HEK293T (cell line): ENCODE measurements around the gene STX18.

Experiments used
- ARNT ChIP-seq: fragments of 450-650 bp; IDR thresholded peaks from 2 replicates; pipeline ENCODE4 v1.6.1; 2017; ENCODE audit warnings: mild to moderate bottlenecking
- BHLHE40 ChIP-seq: fragments of 450-650 bp; IDR thresholded peaks from 2 replicates; pipeline ENCODE4 v1.6.1; 2016; ENCODE audit warnings: mild to moderate bottlenecking, moderate library complexity, borderline replicate concordance
- CTBP1 ChIP-seq: fragments of 450-650 bp; IDR thresholded peaks from 2 replicates; pipeline ENCODE4 v1.6.1; 2016; ENCODE audit warnings: borderline replicate concordance
- FOXA1 ChIP-seq: fragments of 450-650 bp; IDR thresholded peaks from 2 replicates; pipeline ENCODE4 v1.6.1; 2016; ENCODE audit warnings: mild to moderate bottlenecking
- FOXK2 ChIP-seq: fragments of 450-650 bp; IDR thresholded peaks from 2 replicates; pipeline ENCODE4 v1.6.1; 2016; ENCODE audit warnings: mild to moderate bottlenecking
- FOXM1 ChIP-seq: fragments of 450-650 bp; IDR thresholded peaks from 2 replicates; pipeline ENCODE4 v1.6.1; 2017; ENCODE audit warnings: mild to moderate bottlenecking, borderline replicate concordance
- HDGF ChIP-seq: fragments of 450-650 bp; IDR thresholded peaks from 2 replicates; pipeline ENCODE4 v1.6.1; 2017; ENCODE audit warnings: antibody characterized with exemption, borderline replicate concordance
- LEF1 ChIP-seq: fragments of 450-650 bp; IDR thresholded peaks from 2 replicates; pipeline ENCODE4 v1.6.1; 2017; ENCODE audit warnings: mild to moderate bottlenecking, borderline replicate concordance
- SP1 ChIP-seq: fragments of 450-650 bp; IDR thresholded peaks from 2 replicates; pipeline ENCODE4 v1.6.1; 2017
- SUZ12 ChIP-seq: fragments of 450-650 bp; IDR thresholded peaks from 2 replicates; pipeline ENCODE4 v1.6.1; 2016; ENCODE audit warnings: mild to moderate bottlenecking
- ZNF384 ChIP-seq: fragments of 450-650 bp; IDR thresholded peaks from 2 replicates; pipeline ENCODE4 v1.6.1; 2016
- TF ChIP-seq, protein P1 (sequence below): fragments of 450-650 bp; IDR thresholded peaks from 2 replicates; pipeline ENCODE4 v1.6.1; 2016

DNA sequence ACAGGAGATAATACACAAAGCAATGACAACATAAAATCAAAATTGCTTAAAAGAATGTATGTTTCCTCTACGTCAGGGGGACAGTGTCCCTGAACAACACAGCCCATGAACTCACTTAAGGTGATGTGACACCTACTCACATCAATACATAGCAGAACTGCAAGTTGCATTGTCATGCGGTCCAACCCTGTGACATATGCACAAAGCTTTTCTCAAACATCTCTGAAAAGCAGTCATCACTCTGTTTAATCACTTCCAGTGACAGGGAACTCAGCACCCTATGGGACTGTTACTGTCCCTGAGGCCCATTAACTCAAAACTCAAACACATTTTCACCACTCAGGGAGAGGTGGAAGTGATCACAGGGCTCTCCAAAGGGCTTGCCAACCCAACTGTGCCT, 2.4 kb downstream of the STX18 start:
- no peak for TF ChIP-seq BHLHE40
- TF ChIP-seq, protein P1, sequence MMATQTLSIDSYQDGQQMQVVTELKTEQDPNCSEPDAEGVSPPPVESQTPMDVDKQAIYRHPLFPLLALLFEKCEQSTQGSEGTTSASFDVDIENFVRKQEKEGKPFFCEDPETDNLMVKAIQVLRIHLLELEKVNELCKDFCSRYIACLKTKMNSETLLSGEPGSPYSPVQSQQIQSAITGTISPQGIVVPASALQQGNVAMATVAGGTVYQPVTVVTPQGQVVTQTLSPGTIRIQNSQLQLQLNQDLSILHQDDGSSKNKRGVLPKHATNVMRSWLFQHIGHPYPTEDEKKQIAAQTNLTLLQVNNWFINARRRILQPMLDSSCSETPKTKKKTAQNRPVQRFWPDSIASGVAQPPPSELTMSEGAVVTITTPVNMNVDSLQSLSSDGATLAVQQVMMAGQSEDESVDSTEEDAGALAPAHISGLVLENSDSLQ: no peak
- TF ChIP-seq HDGF: no peak
- no peak for TF ChIP-seq FOXM1
- TF ChIP-seq FOXA1: no peak
- no peak for TF ChIP-seq ARNT
- no peak for TF ChIP-seq FOXK2
- no peak for TF ChIP-seq SP1
- TF ChIP-seq CTBP1: no peak
- no peak for TF ChIP-seq SUZ12
- TF ChIP-seq ZNF384: no peak
- TF ChIP-seq LEF1: no peak
